ENCODE data around the gene ZNF277. TPM values are rescaled to one million over a fixed set of nuclear protein-coding genes. Genes with fewer than 3 reads are reported as not detected.

The ZNF277 gene
- total and polyA plus RNA-seq, 10 of the 15 experiments (the other 5 are each of a cell fraction or from before 2014, with no cell fraction given), result 10.6 to 33.9 (median 22.0) TPM

DNA sequence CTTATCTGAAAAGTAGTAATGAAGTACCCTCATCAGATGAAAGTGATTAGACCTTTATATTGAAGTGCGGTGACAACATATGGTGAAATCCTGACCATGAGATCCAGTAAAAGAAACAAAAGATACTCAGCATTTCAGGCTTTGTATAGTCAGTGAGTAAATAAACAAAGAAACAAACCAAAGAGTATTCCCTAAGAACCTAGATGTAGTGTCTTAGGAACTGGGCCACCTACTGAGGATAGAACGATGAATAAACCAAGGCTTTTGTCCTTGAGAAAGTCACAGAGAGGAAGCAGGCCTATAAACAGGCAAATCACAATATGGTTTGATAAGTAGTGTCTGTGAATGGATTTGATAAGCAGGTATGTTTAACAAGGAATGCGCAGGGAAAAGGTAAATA lies 46.2 kb downstream of the ZNF277 start:
- ChIA-PET CTCF (interaction anchor here (1.3 kb wide), 1 partner anchor 23 kb away, joined by 4 read pairs; no protein-coding TSS in a partner anchor), RAD21 (ENCODE audit: unreplicated experiment) (no interaction called here), POLR2A (no interaction called here), SMC1A (ENCODE audit: uncharacterized antibody, unreplicated experiment) (no interaction called here)
- in situ Hi-C loops (cut with MboI), result no loop called here
- 82% methylated on average over 3 of the region's 3 CpGs for WGBS (ENCODE audit: insufficient coverage, insufficient replicate concordance, low lambda C conversion rate, missing lambda C conversion rate)
- Histone ChIP-seq H3K9me3 (replicated peaks; ENCODE audit: control insufficient read depth, insufficient read depth, low read length) (no peaks in the 10 kb centered on the region), H2AFZ (ENCODE audit: control insufficient read depth, low read depth, low read length) (no peak overlapping the region), H3K27me3 (replicated peaks in 1 of 2; ENCODE audit: control insufficient read depth in 2 of 2, insufficient read depth in 2 of 2, low read length in 1 of 2) (no peaks in the 10 kb centered on the region), H3K27ac (ENCODE audit: control insufficient read depth, insufficient read depth) (no peak overlapping the region), H4K20me1 (ENCODE audit: control insufficient read depth, insufficient read depth) (no peaks in the 10 kb centered on the region), H3K36me3 (ENCODE audit: control insufficient read depth in 2 of 2, insufficient read depth in 2 of 2, low read length in 1 of 2) (no peaks in the 10 kb centered on the region), H3K9ac (ENCODE audit: control insufficient read depth, insufficient read depth, low read length) (no peak overlapping the region), H3K4me1 (ENCODE audit: control insufficient read depth, insufficient read depth, low read length) (no peaks in the 10 kb centered on the region), H3K4me3 (no peak overlapping the region), H3K79me2 (ENCODE audit: control insufficient read depth, insufficient read depth, low read length) (no peaks in the 10 kb centered on the region), H3K4me2 (ENCODE audit: control insufficient read depth, insufficient read depth) (no peak overlapping the region)
- ATAC-seq, result no peak
- TF ChIP-seq E2F8 (IDR thresholded peaks at IDR 0.05; ENCODE audit: low read depth, partially characterized antibody) (no peak), CHD1 (IDR thresholded peaks at IDR 0.05; ENCODE audit: low read depth, low read length) (no peak), FOS (IDR thresholded peaks at IDR 0.05; ENCODE audit: borderline replicate concordance, extremely low read depth, insufficient read length) (no peak), MTA3 (IDR thresholded peaks at IDR 0.05; ENCODE audit: borderline replicate concordance, low read length) (no peak), SREBF1 (IDR thresholded peaks at IDR 0.05; ENCODE audit: low read length) (no peak), SRF (IDR thresholded peaks at IDR 0.05; ENCODE audit: low read depth in 2 of 2, low read length in 2 of 2) (no peak), RBBP5 (conservative IDR thresholded peaks at IDR 0.05) (no peak), ZBTB4 (CRISPR knock-in tag; IDR thresholded peaks at IDR 0.05) (no peak), FOXM1 (IDR thresholded peaks at IDR 0.05; ENCODE audit: low read depth, low read length) (no peak), IRF4 (IDR thresholded peaks at IDR 0.05; ENCODE audit: low read depth, low read length) (no peak), LARP7 (IDR thresholded peaks at IDR 0.05) (no peak), RFX5 (IDR thresholded peaks at IDR 0.05; ENCODE audit: low read depth, low read length) (no peak)
- TF ChIP-seq, protein P1, sequence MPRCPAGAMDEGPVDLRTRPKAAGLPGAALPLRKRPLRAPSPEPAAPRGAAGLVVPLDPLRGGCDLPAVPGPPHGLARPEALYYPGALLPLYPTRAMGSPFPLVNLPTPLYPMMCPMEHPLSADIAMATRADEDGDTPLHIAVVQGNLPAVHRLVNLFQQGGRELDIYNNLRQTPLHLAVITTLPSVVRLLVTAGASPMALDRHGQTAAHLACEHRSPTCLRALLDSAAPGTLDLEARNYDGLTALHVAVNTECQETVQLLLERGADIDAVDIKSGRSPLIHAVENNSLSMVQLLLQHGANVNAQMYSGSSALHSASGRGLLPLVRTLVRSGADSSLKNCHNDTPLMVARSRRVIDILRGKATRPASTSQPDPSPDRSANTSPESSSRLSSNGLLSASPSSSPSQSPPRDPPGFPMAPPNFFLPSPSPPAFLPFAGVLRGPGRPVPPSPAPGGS (IDR thresholded peaks at IDR 0.05; ENCODE audit: borderline replicate concordance, insufficient read depth, low read depth, low read length, poor library complexity, severe bottlenecking), result no peak
- TF ChIP-seq, protein P2, sequence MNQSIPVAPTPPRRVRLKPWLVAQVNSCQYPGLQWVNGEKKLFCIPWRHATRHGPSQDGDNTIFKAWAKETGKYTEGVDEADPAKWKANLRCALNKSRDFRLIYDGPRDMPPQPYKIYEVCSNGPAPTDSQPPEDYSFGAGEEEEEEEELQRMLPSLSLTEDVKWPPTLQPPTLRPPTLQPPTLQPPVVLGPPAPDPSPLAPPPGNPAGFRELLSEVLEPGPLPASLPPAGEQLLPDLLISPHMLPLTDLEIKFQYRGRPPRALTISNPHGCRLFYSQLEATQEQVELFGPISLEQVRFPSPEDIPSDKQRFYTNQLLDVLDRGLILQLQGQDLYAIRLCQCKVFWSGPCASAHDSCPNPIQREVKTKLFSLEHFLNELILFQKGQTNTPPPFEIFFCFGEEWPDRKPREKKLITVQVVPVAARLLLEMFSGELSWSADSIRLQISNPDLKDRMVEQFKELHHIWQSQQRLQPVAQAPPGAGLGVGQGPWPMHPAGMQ (IDR thresholded peaks at IDR 0.05; ENCODE audit: borderline replicate concordance), result no peak
- no TSS peak for BruUV-seq (replicated peaks)
- no peak for FAIRE-seq
- DNase-seq (ENCODE audit: low read depth, low spot score), result no peak
- intact Hi-C loops (cut with micrococcal nuclease; ENCODE audit: unreplicated experiment), result no loop called here
